Measurements from ENCODE around the gene PARP15. TPM values are rescaled to one million over a fixed set of nuclear protein-coding genes. Genes with fewer than 3 reads are reported as not detected.

Gene PARP15
- total and polyA plus RNA-seq, 2 of the 4 experiments (the other 2 are of a cell fraction) = 0.10 TPM; not detected in 1

DNA sequence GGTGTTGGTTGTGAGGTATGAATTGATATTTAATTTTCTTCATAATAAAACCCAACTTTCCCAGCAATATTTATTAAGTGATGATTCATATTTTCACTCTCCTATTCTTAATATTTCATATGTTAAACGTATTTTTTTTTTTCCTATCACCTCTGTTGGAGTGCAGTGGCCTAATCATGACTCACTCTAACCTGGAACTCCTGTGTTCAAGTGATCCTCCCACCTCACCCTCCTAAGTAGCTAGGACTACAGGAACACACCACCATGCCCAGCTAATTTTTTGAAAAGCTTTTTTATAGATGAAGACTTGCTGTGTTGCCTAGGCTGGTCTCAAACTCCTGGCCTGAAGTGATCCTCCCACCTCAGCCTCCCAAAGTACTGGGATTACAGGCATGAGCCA is 8.6 kb downstream of the PARP15 start:
- Histone ChIP-seq H3K36me3 (ENCODE audit: control insufficient read depth, insufficient read depth, low read length) (no peaks in the 10 kb centered on the region), H2BK5ac (ENCODE audit: low read depth, low read length, poor library complexity, severe bottlenecking) (no peak overlapping the region), H3K27me3 (ENCODE audit: control insufficient read depth, insufficient read depth, low read length) (no peaks in the 10 kb centered on the region), H2AK5ac (ENCODE audit: low read depth, low read length) (no peak overlapping the region), H3K9me3 (ENCODE audit: control insufficient read depth, insufficient read depth, low read length) (peaks cover 7% of the 10 kb centered on the region), H3K18ac (ENCODE audit: low read depth, low read length) (no peak overlapping the region), H3K56ac (ENCODE audit: extremely low read depth, insufficient read depth, low read length) (no peak overlapping the region), H3K4me1 (ENCODE audit: control insufficient read depth, insufficient read depth, low read length) (no peaks in the 10 kb centered on the region), H3K14ac (replicated peaks; ENCODE audit: low read depth, low read length) (no peak overlapping the region), H4K5ac (ENCODE audit: low read depth, low read length) (no peak overlapping the region), H2BK120ac (ENCODE audit: low read depth, low read length) (no peak overlapping the region), H3K23ac (ENCODE audit: low read depth, low read length) (no peak overlapping the region), H4K20me1 (ENCODE audit: insufficient read depth, low read length) (no peaks in the 10 kb centered on the region), H4K91ac (ENCODE audit: insufficient read depth, low read depth, low read length) (no peak overlapping the region), H3K9ac (ENCODE audit: low read depth, low read length) (no peak overlapping the region), H2BK15ac (ENCODE audit: low read depth, low read length) (no peak overlapping the region), H4K8ac (ENCODE audit: low read depth in 2 of 2, low read length in 2 of 2) (no peak overlapping the region), H2AK9ac (replicated peaks; ENCODE audit: low read depth, low read length, poor library complexity) (no peak overlapping the region), H2AFZ (replicated peaks; ENCODE audit: low read length, poor library complexity) (no peak overlapping the region), H3K4me2 (ENCODE audit: low read depth, low read length) (no peak overlapping the region), H3K79me1 (ENCODE audit: low read depth in 1 of 2, low read length in 2 of 2) (no peaks in the 10 kb centered on the region), H3K27ac (ENCODE audit: insufficient read depth, low read length) (no peak overlapping the region), H3K4me3 (ENCODE audit: insufficient read depth, low read depth, low read length) (no peak overlapping the region), H3K4ac (ENCODE audit: low read depth, low read length) (no peak overlapping the region), H3K9me1 (ENCODE audit: insufficient read depth, low read length) (no peaks in the 10 kb centered on the region), H2BK20ac (ENCODE audit: low read depth, low read length) (no peak overlapping the region)
- no TSS peak for BruUV-seq (replicated peaks)
- ChIA-PET CTCF (no interaction called here), POLR2A (ENCODE audit: unreplicated experiment) (no interaction called here)
- WGBS, 2 experiments (ENCODE audit: extremely low coverage in 2 of 2, insufficient read length in 1 of 2) = no CpG with 5 or more reads among the region's 1 CpG
- dilution Hi-C loops (cut with HindIII; ENCODE audit: low sequenced_read_pairs, unreplicated experiment) = no loop called here
- DNase-seq (no peak), ATAC-seq (ENCODE audit: low read depth) (no peak)
- in situ Hi-C loops (cut with MboI; ENCODE audit: low sequenced_read_pairs) = no loop called here
- TF ChIP-seq SMC3 (IDR thresholded peaks at IDR 0.05; ENCODE audit: low read depth, low read length) (no peak), CHD1 (IDR thresholded peaks at IDR 0.05; ENCODE audit: low read depth, low read length) (no peak), NFE2L2 (IDR thresholded peaks at IDR 0.05; ENCODE audit: low read depth, low read length) (no peak), FOS (IDR thresholded peaks at IDR 0.05; ENCODE audit: low read depth, low read length) (no peak), MAFK (IDR thresholded peaks at IDR 0.05; ENCODE audit: low read depth, low read length) (no peak), CTCF (conservative IDR thresholded peaks at IDR 0.05; ENCODE audit: low read depth, low read length) (no peak), BHLHE40 (IDR thresholded peaks at IDR 0.05; ENCODE audit: low read depth, low read length) (no peak), RCOR1 (IDR thresholded peaks at IDR 0.05; ENCODE audit: insufficient replicate concordance, low read length) (no peak), RFX5 (IDR thresholded peaks at IDR 0.05; ENCODE audit: low read depth, low read length) (no peak), ELK1 (IDR thresholded peaks at IDR 0.05; ENCODE audit: borderline replicate concordance, low read depth, low read length) (no peak), RAD21 (IDR thresholded peaks at IDR 0.05; ENCODE audit: low read length) (no peak), POLR2A (IDR thresholded peaks at IDR 0.05; ENCODE audit: low read depth, low read length) (no peak), MAZ (IDR thresholded peaks at IDR 0.05; ENCODE audit: borderline replicate concordance, low read depth, low read length) (no peak), CEBPB (IDR thresholded peaks at IDR 0.05; ENCODE audit: low read depth, low read length) (no peak), MXI1 (IDR thresholded peaks at IDR 0.05; ENCODE audit: borderline replicate concordance, low read depth, low read length) (no peak)
- intact Hi-C loops (cut with micrococcal nuclease) = loop anchor here (5.0 kb wide), 1 partner anchor 56 kb away; no protein-coding TSS in a partner anchor
